ENCODE results near the gene OR2D2.

GRCh38 chr11:6862961-6863360 is 29.3 kb downstream of the OR2D2 start, which contains the start of gene OR10A2:
- TF ChIP-seq YY1 (IDR thresholded peaks at IDR 0.05; ENCODE audit: insufficient read depth, insufficient read length), result no peak
- no peak for TF ChIP-seq ZNF274 (IDR thresholded peaks at IDR 0.05; ENCODE audit: low read depth, low read length)

Data from NT2/D1 (cell line).